ENCODE measurements around the gene PHYHD1.

- no peak for TF ChIP-seq POLR2A (IDR thresholded peaks at IDR 0.05)
- TF ChIP-seq CTCF (IDR thresholded peaks at IDR 0.05), result no peak
- no peak for TF ChIP-seq POLR2AphosphoS5 (IDR thresholded peaks at IDR 0.05; ENCODE audit: insufficient read depth in 1 of 2, low read depth in 1 of 2)
Observed at GRCh38 chr9:128899566-128900322, 21.0 kb upstream of the PHYHD1 start.
